SU-DHL-6 (cell line): ENCODE results near the gene TOM1L2.

ENCODE experiments used
- H2AFZ ChIP-seq: fragments of 200-600 bp; sonication (generic); 2 replicates; pipeline ENCODE4 v1.6.1; 2014; ENCODE audit warnings: low read depth, mild to moderate bottlenecking, moderate library complexity, mixed read lengths, antibody characterized with exemption, low read length; ENCODE audit not compliant: severe bottlenecking
- H3F3A ChIP-seq: fragments of 200-600 bp; shearing (Covaris generic); 2 replicates; pipeline ENCODE4 v1.6.0; 2016; ENCODE audit warnings: antibody characterized with exemption, mild to moderate bottlenecking; ENCODE audit not compliant: insufficient read depth
- H3K27ac ChIP-seq: fragments of 200-600 bp; sonication (generic); 2 replicates; pipeline ENCODE4 v1.5.1; 2016; ENCODE audit warnings: low read depth, mild to moderate bottlenecking, low read length, moderate library complexity, mixed read lengths
- H3K27me3 ChIP-seq: fragments of 200-600 bp; sonication (generic), shearing (Covaris generic); 2 replicates; pipeline ENCODE4 v1.6.0; 2014; ENCODE audit warnings: mild to moderate bottlenecking, low read length
- H3K36me3 ChIP-seq: fragments of 200-600 bp; sonication (generic); 2 replicates; pipeline ENCODE4 v1.6.1; 2014; ENCODE audit warnings: mild to moderate bottlenecking, low read length, mixed read lengths
- H3K4me2 ChIP-seq: fragments of 300-600, 200-600 bp; shearing (Covaris generic), sonication (generic); 2 replicates; pipeline ENCODE4 v1.6.0; 2014; ENCODE audit warnings: low read length, low read depth, mild to moderate bottlenecking; ENCODE audit not compliant: poor library complexity, severe bottlenecking
- H3K4me3 ChIP-seq: fragments of 200-600 bp; sonication (generic); 2 replicates; pipeline ENCODE4 v1.5.1; 2014; ENCODE audit warnings: antibody characterized with exemption, low read length, mild to moderate bottlenecking, mixed read lengths; ENCODE audit not compliant: insufficient read depth, poor library complexity, severe bottlenecking
- H3K79me2 ChIP-seq: fragments of 200-600 bp; sonication (generic); 2 replicates; pipeline ENCODE4 v1.6.1; 2014; ENCODE audit warnings: mild to moderate bottlenecking, low read length, moderate library complexity; ENCODE audit not compliant: insufficient read depth
- H3K9ac ChIP-seq: fragments of 200-600 bp; sonication (generic); 2 replicates; pipeline ENCODE4 v1.7.0; 2014; ENCODE audit warnings: mild to moderate bottlenecking, low read length
- H3K9me2 ChIP-seq: fragments of 200-600 bp; sonication (generic); replicated peaks from 2 replicates; pipeline ENCODE4 v1.6.1; 2014; ENCODE audit warnings: low read length; ENCODE audit not compliant: insufficient read depth
- H3K9me3 ChIP-seq: fragments of 200-600 bp; sonication (generic); 2 replicates; pipeline ENCODE4 v1.6.1; 2014; ENCODE audit warnings: low read length, mixed read lengths; ENCODE audit not compliant: insufficient read depth
- H4K20me1 ChIP-seq: fragments of 200-600 bp; sonication (generic); 2 replicates; pipeline ENCODE4 v1.6.1; 2014; ENCODE audit warnings: low read depth, mild to moderate bottlenecking, antibody characterized with exemption, low read length, moderate library complexity, mixed read lengths
- CTCF ChIP-seq: fragments of 200-600 bp; sonication (generic); IDR thresholded peaks from one replicate; pipeline ENCODE4 v1.5.1; 2017; ENCODE audit warnings: antibody characterized with exemption, mild to moderate bottlenecking, low read length, moderate library complexity; ENCODE audit not compliant: insufficient read depth, poor library complexity, severe bottlenecking
- EZH2phosphoT487 ChIP-seq: fragments of 200-600 bp; sonication (generic), shearing (Covaris generic); conservative IDR thresholded peaks from 2 replicates; pipeline ENCODE4 v1.6.1; 2018; ENCODE audit warnings: mild to moderate bottlenecking, antibody characterized with exemption, low read length, moderate library complexity, mixed read lengths

TOM1L2 gene

GRCh38 chr17:17819111-17819510 is 153.1 kb downstream of the TOM1L2 start:
- no peaks in the 10 kb centered on the region for H3K9me2 ChIP-seq
- H3K9me3 ChIP-seq = no peaks in the 10 kb centered on the region
- peaks cover 25% of the 10 kb centered on the region for H3K79me2 ChIP-seq
- H3K4me3 ChIP-seq = no peak overlapping the region
- H2AFZ ChIP-seq = no peak overlapping the region
- no peak overlapping the region for H3K4me2 ChIP-seq
- no peaks in the 10 kb centered on the region for H3F3A ChIP-seq
- H3K27me3 ChIP-seq = no peaks in the 10 kb centered on the region
- H3K9ac ChIP-seq = no peak overlapping the region
- no peak for TF ChIP-seq EZH2phosphoT487
- no peak for TF ChIP-seq CTCF
- H3K36me3 ChIP-seq = no peaks in the 10 kb centered on the region
- no peaks in the 10 kb centered on the region for H4K20me1 ChIP-seq
- no peak overlapping the region for H3K27ac ChIP-seq

- no peaks in the 10 kb centered on the region for H3K27me3 ChIP-seq
- no peak overlapping the region for H2AFZ ChIP-seq
- H3K4me3 ChIP-seq = no peak overlapping the region
- no peaks in the 10 kb centered on the region for H3K36me3 ChIP-seq
- no peaks in the 10 kb centered on the region for H3K9me2 ChIP-seq
- H3K9me3 ChIP-seq = no peaks in the 10 kb centered on the region
- H4K20me1 ChIP-seq = no peaks in the 10 kb centered on the region
- H3K27ac ChIP-seq = no peak overlapping the region
- no peak overlapping the region for H3K4me2 ChIP-seq
- peaks cover 22% of the 10 kb centered on the region for H3K79me2 ChIP-seq
- no peaks in the 10 kb centered on the region for H3F3A ChIP-seq
- TF ChIP-seq CTCF = no peak
- TF ChIP-seq EZH2phosphoT487 = no peak
- no peak overlapping the region for H3K9ac ChIP-seq
Observed at GRCh38 chr17:17818088-17818526, 154.1 kb downstream of the TOM1L2 start.

- no peaks in the 10 kb centered on the region for H3F3A ChIP-seq
- no peak overlapping the region for H3K4me3 ChIP-seq
- no peak overlapping the region for H3K27ac ChIP-seq
- no peaks in the 10 kb centered on the region for H3K9me3 ChIP-seq
- H3K36me3 ChIP-seq = no peaks in the 10 kb centered on the region
- no peaks in the 10 kb centered on the region for H4K20me1 ChIP-seq
- no peak overlapping the region for H3K4me2 ChIP-seq
- H3K9me2 ChIP-seq = no peaks in the 10 kb centered on the region
- TF ChIP-seq CTCF (no peak), EZH2phosphoT487 (no peak)
- no peaks in the 10 kb centered on the region for H3K27me3 ChIP-seq
- peaks cover 16% of the 10 kb centered on the region for H3K79me2 ChIP-seq
- H2AFZ ChIP-seq = no peak overlapping the region
- H3K9ac ChIP-seq = no peak overlapping the region
Observed at GRCh38 chr17:17817552-17817947, 154.7 kb downstream of the TOM1L2 start.
